Nephron progenitor cell (in vitro differentiated cells): ENCODE data around the gene AUH.
A peak's percentile ranks its signal among the peaks of the same experiment; 100 is the strongest.

ENCODE experiments used
- DNase-seq: peaks from one replicate; pipeline ENCODE4 v3.0.0; 2021
- H3K27ac Mint-ChIP-seq: 2 replicates; pipeline ENCODE4 v1.8.0; 2021; ENCODE audit warnings: mild to moderate bottlenecking, moderate library complexity, mixed read lengths
- H3K27me3 Mint-ChIP-seq: 2 replicates; pipeline ENCODE4 v1.8.0; 2021; ENCODE audit warnings: mild to moderate bottlenecking, low read depth, mixed read lengths; ENCODE audit not compliant: poor library complexity
- H3K36me3 Mint-ChIP-seq: 2 replicates; pipeline ENCODE4 v1.8.0; 2021; ENCODE audit warnings: low read depth, mixed read lengths
- H3K4me1 Mint-ChIP-seq: 2 replicates; pipeline ENCODE4 v1.8.0; 2021; ENCODE audit warnings: mixed read lengths
- H3K4me3 Mint-ChIP-seq: 2 replicates; pipeline ENCODE4 v1.8.0; 2021; ENCODE audit warnings: mild to moderate bottlenecking, moderate library complexity, mixed read lengths
- H3K9me3 Mint-ChIP-seq: 2 replicates; pipeline ENCODE4 v1.8.0; 2021; ENCODE audit warnings: mild to moderate bottlenecking, moderate library complexity, mixed read lengths
- TF ChIP-seq, protein P1 (sequence below): fragments of 200-600 bp; sonication (generic); IDR thresholded peaks from 2 replicates; pipeline ENCODE4 v1.5.0; 2021; ENCODE audit warnings: antibody characterized with exemption

AUH gene

DNA sequence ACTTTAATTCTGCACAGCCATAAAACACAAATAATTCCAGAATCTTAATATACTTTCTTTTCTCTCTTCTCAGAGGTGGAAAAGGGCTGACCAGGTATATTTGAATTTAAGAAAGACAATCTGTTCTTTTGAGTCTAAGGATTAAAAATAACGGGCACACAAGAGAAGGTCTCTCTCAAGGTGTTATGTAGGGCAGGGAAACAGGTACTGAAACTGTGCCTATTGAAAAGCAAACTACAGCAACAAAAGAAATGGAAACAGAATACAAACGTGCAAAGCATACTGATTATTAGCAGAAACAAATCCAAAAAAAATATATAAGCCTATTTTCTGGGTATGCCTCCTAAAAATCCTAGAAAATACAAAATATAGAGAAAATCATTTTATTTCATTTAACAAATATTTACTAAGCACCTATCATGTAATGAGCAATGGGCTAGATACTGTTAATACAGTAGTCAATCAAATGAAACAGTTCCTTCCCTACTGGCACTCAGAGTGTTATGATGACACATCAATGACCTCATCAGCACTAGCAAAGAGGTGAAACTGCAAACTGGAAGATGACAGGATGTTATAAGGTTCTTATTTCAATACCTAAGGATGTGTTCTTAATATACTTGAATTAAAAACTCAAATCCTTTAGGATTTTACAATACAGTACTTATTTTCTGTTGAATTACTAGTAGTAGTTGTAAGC lies 87.7 kb downstream of the AUH start:
- H3K36me3 Mint-ChIP-seq, result peaks cover 4% of the 10 kb centered on the region
- H3K4me1 Mint-ChIP-seq, result no peaks in the 10 kb centered on the region
- no peak for DNase-seq
- no peak overlapping the region for H3K27ac Mint-ChIP-seq
- no peak overlapping the region for H3K4me3 Mint-ChIP-seq
- no peaks in the 10 kb centered on the region for H3K9me3 Mint-ChIP-seq
- TF ChIP-seq, protein P1, sequence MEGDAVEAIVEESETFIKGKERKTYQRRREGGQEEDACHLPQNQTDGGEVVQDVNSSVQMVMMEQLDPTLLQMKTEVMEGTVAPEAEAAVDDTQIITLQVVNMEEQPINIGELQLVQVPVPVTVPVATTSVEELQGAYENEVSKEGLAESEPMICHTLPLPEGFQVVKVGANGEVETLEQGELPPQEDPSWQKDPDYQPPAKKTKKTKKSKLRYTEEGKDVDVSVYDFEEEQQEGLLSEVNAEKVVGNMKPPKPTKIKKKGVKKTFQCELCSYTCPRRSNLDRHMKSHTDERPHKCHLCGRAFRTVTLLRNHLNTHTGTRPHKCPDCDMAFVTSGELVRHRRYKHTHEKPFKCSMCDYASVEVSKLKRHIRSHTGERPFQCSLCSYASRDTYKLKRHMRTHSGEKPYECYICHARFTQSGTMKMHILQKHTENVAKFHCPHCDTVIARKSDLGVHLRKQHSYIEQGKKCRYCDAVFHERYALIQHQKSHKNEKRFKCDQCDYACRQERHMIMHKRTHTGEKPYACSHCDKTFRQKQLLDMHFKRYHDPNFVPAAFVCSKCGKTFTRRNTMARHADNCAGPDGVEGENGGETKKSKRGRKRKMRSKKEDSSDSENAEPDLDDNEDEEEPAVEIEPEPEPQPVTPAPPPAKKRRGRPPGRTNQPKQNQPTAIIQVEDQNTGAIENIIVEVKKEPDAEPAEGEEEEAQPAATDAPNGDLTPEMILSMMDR, result no peak
- no peaks in the 10 kb centered on the region for H3K27me3 Mint-ChIP-seq

DNA sequence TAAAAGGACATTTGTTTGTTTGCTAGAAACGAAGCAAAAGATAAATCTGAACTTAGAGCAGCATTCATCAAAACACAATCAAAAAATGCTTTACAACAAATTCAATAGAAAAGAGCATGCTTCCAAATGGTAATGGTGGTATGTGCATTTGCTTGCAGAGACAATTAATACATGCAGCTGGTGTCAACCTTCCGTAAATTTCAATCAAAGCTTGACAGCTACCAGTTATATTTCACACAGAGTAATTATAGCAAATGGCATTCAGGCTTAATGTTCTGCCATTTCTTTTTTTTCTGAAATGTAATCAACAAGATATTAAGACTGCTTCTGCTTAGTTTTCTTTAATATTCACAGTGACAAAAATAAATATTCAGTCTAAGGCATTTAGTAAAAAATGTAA lies 90.6 kb downstream of the AUH start:
- Mint-ChIP-seq H3K36me3 (peaks cover 5% of the 10 kb centered on the region), H3K4me1 (no peaks in the 10 kb centered on the region), H3K27me3 (no peaks in the 10 kb centered on the region), H3K9me3 (no peaks in the 10 kb centered on the region), H3K4me3 (no peak overlapping the region), H3K27ac (no peak overlapping the region)
- DNase-seq, result no peak
- TF ChIP-seq, protein P1, result no peak

DNA sequence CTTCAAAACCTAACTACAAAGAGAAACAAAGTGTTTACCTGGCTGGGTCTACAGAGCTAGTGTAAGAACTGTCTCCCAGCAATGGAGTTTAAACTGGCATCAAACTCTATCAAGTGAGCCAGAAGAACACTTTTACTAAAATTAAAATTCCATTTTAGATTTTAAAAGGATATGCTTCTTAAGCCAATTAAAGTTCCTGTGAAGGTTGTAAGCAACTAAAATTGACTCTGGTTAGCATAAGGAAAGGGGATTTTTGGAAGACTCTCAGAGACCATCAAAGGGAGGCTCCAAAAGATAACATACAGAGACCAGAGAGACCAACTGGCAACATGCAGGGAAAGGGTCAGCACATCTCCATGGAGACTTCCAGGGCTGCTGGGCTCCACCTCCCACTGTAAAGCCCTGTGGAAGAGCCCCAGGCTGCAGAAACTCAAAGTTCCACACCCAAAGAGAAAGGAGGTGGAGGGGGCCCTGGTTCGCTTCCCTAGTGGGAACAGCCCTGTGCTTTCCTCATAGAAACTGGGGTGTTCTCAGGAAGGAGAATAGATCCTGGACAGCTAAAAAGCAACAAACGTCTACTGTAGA lies 91.7 kb downstream of the AUH start:
- no peak overlapping the region for H3K4me3 Mint-ChIP-seq
- no peaks in the 10 kb centered on the region for H3K27me3 Mint-ChIP-seq
- no peaks in the 10 kb centered on the region for H3K4me1 Mint-ChIP-seq
- no peak for DNase-seq
- H3K27ac Mint-ChIP-seq, result no peak overlapping the region
- H3K36me3 Mint-ChIP-seq, result peaks cover 14% of the 10 kb centered on the region
- H3K9me3 Mint-ChIP-seq, result no peaks in the 10 kb centered on the region
- TF ChIP-seq, protein P1, result no peak

- H3K36me3 Mint-ChIP-seq, result peaks cover 32% of the 10 kb centered on the region
- TF ChIP-seq, protein P1, result no peak
- no peak overlapping the region for H3K27ac Mint-ChIP-seq
Observed at GRCh38 chr9:91266448-91266847, 95.3 kb downstream of the AUH start.

GRCh38 chr9:91265514-91265913 lies 96.2 kb downstream of the AUH start:
- Mint-ChIP-seq H3K36me3 (peaks cover 40% of the 10 kb centered on the region), H3K9me3 (no peaks in the 10 kb centered on the region), H3K4me3 (no peak overlapping the region), H3K27me3 (no peaks in the 10 kb centered on the region), H3K27ac (peak overlapping the region; percentile 66), H3K4me1 (no peaks in the 10 kb centered on the region)
- no peak for DNase-seq
- TF ChIP-seq, protein P1, result no peak

More at GRCh38 chr9:91266448-91266847, 95.3 kb downstream of the AUH start:
- H3K9me3 Mint-ChIP-seq, result no peaks in the 10 kb centered on the region
- H3K27me3 Mint-ChIP-seq, result no peaks in the 10 kb centered on the region
- H3K4me3 Mint-ChIP-seq, result no peak overlapping the region
- H3K4me1 Mint-ChIP-seq, result no peaks in the 10 kb centered on the region
- no peak for DNase-seq

DNA sequence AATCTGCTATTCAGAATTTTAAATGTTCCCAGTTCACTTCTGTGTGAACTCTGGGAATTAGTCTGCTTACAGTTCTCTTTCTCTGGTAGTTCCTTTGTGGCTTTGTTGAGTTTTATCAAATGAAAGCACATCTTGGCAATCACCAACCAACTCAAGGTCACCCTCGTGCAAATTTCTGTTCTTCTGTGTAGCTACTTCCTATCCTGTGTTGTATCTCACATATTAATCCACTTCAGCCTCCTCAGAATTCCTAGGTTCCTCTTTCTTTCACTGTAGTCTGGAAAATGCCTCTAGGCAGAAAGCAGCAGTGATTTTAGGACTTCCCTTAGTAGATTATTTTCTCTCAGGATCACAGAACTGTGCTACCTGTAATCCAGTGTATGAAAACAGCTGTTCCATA lies 100.3 kb downstream of the AUH start:
- DNase-seq, result no peak
- H3K36me3 Mint-ChIP-seq, result peaks cover 35% of the 10 kb centered on the region
- no peak overlapping the region for H3K27ac Mint-ChIP-seq
- H3K27me3 Mint-ChIP-seq, result peaks cover 3% of the 10 kb centered on the region
- H3K9me3 Mint-ChIP-seq, result no peaks in the 10 kb centered on the region
- TF ChIP-seq, protein P1, result no peak
- H3K4me3 Mint-ChIP-seq, result no peak overlapping the region
- H3K4me1 Mint-ChIP-seq, result no peaks in the 10 kb centered on the region
